GM18868 (cell line): ENCODE data around the gene TMEM170A.
A peak's percentile ranks its signal among the peaks of the same experiment; 100 is the strongest.

ENCODE experiments used
- ATAC-seq: cut with Tn5 transposase; IDR thresholded peaks from one replicate; pipeline ENCODE4 v1.9.1; 2021; ENCODE audit warnings: mild to moderate bottlenecking, moderate library complexity; ENCODE audit not compliant: unreplicated experiment

Gene TMEM170A

DNA sequence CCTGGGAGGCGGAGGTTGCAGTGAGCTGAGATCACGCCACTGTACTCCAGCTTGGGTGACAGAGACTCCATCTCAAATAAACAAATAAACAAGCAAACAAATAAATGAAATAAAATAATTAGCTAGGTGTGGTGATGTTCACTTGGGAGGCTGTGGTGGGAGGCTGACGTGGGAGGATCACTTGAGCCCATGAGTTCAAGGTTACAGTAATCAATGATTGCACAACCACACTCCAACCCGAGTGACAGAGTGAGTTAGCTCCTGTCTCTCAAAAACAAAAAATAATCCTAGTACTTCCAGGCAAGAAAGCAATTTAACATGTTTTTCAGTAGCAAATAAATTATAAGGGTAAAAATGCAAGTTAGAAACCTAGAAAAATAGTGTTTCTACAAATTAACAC lies 57.5 kb downstream of the TMEM170A start:
- ATAC-seq = no peak

DNA sequence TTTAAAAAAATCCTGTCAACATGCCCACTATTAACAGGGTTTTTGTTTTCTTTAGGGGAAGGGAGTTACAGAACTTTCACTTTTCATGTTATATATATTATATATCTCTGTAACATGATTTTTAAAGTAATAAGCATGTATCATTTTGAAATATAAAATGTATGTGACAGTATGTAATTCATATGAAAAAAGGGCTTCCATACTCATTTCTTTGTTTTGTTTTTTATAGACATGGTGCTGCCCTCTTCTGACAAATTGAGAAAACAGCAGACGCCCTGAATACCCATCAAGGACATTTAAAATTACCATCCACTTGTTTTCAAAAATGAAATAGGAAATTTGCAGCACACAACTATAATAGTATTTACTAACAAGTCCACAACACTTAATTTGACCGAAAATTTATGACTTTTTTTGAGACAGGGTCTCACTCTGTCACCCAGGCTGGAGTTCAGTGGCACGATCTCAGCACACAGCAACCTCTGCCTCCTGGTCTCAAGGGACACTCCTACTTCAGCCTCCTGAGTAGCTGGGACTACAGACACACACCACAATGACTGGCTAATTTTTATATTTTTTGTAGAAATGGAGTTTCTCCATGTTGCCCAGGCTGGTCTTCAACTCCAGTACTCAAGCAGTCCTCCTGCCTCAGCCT lies 61.5 kb downstream of the TMEM170A start:
- ATAC-seq = peak; percentile 50

GRCh38 chr16:75402159-75402820 lies 62.2 kb downstream of the TMEM170A start:
- no peak for ATAC-seq

DNA sequence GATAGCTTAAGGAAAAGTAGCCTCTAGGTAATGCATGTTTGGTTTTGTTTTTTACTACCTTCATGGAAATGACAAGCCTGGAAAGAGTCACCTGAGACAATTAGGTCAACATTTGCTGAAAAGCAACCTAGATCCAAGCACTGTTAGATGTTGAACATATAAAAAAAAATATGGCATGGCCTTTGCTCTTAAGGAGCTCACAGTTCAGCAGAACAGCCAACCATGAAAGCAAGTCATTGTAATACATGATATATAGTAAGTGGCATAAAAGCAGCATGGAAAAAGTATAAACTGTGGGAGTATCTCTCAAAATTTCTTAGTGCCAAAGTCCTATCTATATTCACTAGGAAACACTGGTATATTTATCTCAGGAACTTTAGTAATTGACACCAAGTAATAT lies 62.8 kb downstream of the TMEM170A start:
- no peak for ATAC-seq

DNA sequence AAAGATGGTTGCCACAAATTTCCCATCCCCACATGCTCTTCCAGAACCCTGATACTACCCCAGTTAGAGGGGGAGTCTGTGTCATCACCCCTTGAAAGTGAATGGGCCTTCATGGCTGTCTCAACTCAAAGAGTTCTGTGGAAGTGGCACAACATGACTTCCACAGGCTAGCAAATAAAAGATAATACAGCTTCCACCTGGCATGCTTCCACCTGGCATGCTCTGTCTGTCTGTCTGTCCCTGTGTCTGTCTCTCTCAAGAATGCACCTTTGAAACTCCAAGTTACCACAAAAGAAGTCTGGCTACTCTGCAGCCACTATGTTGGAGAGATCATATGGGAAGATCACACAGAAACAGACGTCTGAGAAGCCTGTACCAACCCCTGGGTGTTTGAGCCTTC lies 66.2 kb downstream of the TMEM170A start:
- ATAC-seq = no peak

- ATAC-seq = no peak
Observed at GRCh38 chr16:75394941-75395340, 69.5 kb downstream of the TMEM170A start.
